Ishikawa (cell line): Measurements from ENCODE around the gene HAVCR2.
A peak's percentile ranks its signal among the peaks of the same experiment; 100 is the strongest.

Experiments
- CREB1 ChIP-seq: IDR thresholded peaks from 2 replicates; pipeline ENCODE4 v1.6.1; 2012; ENCODE audit warnings: low read depth
- EP300 ChIP-seq: IDR thresholded peaks from 2 replicates; pipeline ENCODE4 v1.6.1; 2012; ENCODE audit warnings: borderline replicate concordance
- FOXM1 ChIP-seq: IDR thresholded peaks from 2 replicates; pipeline ENCODE4 v1.6.1; 2012; ENCODE audit warnings: low read depth, borderline replicate concordance
- MAX ChIP-seq: IDR thresholded peaks from 2 replicates; pipeline ENCODE4 v1.6.1; 2012
- NFIC ChIP-seq: IDR thresholded peaks from 2 replicates; pipeline ENCODE4 v1.6.1; 2012
- RAD21 ChIP-seq: IDR thresholded peaks from 2 replicates; pipeline ENCODE4 v1.6.1; 2012; ENCODE audit warnings: low read depth
- TAF1 ChIP-seq: IDR thresholded peaks from 2 replicates; pipeline ENCODE4 v1.6.1; 2012; ENCODE audit warnings: low read depth, mild to moderate bottlenecking
- TCF12 ChIP-seq: IDR thresholded peaks from 2 replicates; pipeline ENCODE4 v1.6.1; 2012; ENCODE audit warnings: low read depth
- USF1 ChIP-seq: IDR thresholded peaks from 2 replicates; pipeline ENCODE4 v1.6.1; 2012
- YY1 ChIP-seq: IDR thresholded peaks from 2 replicates; pipeline ENCODE4 v1.6.1; 2012; ENCODE audit warnings: low read depth
- TF ChIP-seq, protein P1 (sequence below): IDR thresholded peaks from 2 replicates; pipeline ENCODE4 v1.6.1; 2012; ENCODE audit warnings: low read depth, mild to moderate bottlenecking

- TF ChIP-seq RAD21 (no peak), NFIC (no peak), TAF1 (peak; percentile 73; the same call in 1 of the 2 replicates), MAX (no peak; the same call in 1 of the 2 replicates), TCF12 (no peak), USF1 (no peak), EP300 (no peak), CREB1 (no peak), FOXM1 (peak; percentile 53; the same call in 1 of the 2 replicates), YY1 (no peak)
- TF ChIP-seq, protein P1, sequence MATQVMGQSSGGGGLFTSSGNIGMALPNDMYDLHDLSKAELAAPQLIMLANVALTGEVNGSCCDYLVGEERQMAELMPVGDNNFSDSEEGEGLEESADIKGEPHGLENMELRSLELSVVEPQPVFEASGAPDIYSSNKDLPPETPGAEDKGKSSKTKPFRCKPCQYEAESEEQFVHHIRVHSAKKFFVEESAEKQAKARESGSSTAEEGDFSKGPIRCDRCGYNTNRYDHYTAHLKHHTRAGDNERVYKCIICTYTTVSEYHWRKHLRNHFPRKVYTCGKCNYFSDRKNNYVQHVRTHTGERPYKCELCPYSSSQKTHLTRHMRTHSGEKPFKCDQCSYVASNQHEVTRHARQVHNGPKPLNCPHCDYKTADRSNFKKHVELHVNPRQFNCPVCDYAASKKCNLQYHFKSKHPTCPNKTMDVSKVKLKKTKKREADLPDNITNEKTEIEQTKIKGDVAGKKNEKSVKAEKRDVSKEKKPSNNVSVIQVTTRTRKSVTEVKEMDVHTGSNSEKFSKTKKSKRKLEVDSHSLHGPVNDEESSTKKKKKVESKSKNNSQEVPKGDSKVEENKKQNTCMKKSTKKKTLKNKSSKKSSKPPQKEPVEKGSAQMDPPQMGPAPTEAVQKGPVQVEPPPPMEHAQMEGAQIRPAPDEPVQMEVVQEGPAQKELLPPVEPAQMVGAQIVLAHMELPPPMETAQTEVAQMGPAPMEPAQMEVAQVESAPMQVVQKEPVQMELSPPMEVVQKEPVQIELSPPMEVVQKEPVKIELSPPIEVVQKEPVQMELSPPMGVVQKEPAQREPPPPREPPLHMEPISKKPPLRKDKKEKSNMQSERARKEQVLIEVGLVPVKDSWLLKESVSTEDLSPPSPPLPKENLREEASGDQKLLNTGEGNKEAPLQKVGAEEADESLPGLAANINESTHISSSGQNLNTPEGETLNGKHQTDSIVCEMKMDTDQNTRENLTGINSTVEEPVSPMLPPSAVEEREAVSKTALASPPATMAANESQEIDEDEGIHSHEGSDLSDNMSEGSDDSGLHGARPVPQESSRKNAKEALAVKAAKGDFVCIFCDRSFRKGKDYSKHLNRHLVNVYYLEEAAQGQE, result no peak
Observed at GRCh38 chr5:157142317-157143126, 33.7 kb upstream of the HAVCR2 start, which contains the start of gene MED7.
